HL-60/S4 treated with phorbol 12-myristate 13-acetate at 8.2 ng/mL for 4 days and 3 days (cell line): ENCODE data around the gene MYH7.
"Not testable (repeated sequence)": the region's sequence is repeated elsewhere in the genome, so short reads cannot be mapped to it uniquely, and the experiment has no call there.

Source experiments
- in situ Hi-C: fragments of 300-500 bp; cut with MboI; formaldehyde crosslinking; loops from 2 replicates; pipeline ENCODE4 v1.15.0; 2022; ENCODE audit warnings: low sequenced_read_pairs

The MYH7 gene

DNA sequence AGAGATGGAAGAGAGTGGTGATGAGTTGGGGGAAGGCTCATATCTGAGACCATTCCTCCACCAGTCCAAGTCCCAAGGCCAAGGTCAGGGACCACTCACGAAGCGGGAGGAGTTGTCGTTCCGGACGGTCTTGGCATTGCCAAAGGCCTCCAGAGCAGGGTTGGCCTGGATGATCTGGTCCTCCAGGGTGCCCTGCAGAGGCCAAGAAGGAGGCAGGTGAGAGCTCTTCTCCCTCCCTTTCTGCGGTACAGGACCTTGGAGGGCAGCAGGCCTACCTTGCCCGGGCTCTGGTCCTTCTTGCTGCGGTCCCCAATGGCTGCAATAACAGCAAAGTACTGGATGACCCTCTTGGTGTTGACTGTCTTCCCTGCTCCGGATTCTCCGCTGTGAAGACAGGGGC is 4.0 kb downstream of the MYH7 start:
- in situ Hi-C loops = no loop called here

DNA sequence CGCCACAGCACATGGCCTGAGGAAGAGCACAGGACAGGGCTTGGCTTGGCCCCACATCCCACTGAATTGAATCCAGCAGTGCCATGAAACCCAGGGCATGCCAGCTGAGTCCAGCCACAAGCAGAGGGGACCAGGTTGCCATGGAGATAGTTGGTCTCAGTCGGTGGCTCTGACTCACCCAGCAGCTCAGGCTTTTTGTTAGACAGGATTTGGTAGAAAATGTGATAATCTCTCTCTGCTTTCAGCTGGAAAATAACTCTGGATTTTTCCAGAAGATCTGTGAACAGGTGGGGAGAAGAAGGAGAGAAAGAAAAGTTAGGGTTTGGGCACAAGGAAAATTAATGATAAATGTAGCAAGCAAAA is 4.8 kb downstream of the MYH7 start:
- in situ Hi-C loops = no loop called here

DNA sequence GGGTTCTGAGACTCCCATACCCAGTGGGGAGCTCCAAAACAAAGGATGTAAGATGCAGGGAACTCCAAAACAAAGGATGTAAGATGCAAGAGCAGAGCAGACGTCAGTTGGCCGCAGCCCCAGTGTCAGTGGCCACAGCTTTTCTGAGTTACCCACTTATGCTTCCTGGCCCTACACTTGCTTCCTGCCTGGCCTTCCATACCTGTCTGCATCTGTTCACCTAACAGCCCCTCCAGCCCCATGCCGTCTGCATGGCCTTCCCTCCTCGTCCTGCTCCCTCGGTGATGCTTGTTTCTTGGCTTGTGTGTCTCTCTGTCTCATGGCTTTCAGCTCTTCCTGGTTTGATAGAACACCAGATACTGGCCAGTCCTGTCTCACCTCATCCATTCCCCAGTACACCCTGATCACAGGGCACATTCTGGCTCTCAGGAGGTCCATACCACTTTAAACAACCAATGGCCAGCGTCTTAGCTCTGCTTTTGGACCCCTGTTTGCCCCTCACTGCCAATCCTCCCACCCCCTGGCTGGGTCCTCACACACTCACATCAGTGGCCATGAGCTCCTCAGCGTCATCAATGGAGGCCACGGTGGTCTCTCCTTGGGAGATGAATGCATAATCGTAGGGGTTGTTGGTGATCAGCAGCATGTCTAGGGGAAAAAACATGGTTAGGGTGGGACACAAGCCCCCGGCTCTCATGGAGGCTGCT is 5.3 kb downstream of the MYH7 start:
- in situ Hi-C loops = no loop called here

DNA sequence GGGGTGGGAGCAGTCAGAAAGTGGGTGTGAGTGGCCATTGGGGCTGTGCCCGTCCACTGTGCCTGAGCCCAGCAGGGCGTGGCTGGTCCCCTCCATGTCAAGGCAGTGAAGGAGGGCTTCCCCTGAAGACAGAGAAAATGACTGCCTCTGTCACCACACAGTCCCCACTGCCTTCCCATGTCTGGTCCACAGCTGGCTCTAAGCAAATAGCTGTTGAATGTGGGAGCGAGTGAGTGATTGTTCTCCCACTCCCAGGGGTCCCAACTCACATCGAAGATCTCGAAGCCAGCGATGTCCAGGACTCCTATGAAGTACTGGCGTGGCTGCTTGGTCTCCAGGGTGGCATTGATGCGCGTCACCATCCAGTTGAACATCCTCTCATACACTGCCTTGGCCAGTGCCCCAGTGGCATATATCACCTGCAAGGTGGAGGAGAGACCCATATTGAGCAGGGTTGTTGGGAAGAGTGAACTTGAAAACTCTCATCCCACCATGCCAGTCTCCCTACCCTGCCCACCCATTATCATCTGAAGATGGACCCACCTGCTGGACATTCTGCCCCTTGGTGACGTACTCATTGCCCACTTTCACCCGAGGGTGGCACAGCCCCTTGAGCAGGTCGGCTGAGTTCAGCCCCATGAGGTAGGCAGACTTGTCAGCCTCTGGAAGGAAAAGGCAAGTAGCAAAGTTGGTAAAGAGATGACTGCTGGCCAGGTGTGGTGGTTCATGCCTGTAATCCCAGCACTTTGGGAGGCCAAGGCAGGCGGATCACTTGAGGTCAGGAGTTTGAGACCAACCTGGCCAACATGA is 6.6 kb downstream of the MYH7 start:
- in situ Hi-C loops = no loop called here

DNA sequence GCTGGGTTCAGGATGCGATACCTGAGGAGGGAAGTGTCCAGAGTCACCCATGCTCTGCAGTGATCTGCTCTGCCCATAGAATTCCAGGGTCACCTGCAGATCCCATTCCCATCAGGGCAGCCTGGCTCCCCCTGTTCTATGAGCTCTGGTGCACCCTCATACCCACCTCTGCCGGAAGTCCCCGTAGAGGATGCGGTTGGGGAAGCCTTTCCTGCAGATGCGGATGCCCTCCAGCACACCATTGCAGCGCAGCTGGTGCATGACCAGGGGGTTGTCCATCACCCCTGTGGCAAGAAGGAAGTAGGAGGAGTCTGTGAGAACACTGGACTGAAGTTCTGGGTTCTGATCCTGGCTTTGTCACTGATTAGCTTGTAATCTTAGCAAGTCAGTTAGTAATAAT is 9.7 kb downstream of the MYH7 start:
- in situ Hi-C loops = not testable (repeated sequence)

DNA sequence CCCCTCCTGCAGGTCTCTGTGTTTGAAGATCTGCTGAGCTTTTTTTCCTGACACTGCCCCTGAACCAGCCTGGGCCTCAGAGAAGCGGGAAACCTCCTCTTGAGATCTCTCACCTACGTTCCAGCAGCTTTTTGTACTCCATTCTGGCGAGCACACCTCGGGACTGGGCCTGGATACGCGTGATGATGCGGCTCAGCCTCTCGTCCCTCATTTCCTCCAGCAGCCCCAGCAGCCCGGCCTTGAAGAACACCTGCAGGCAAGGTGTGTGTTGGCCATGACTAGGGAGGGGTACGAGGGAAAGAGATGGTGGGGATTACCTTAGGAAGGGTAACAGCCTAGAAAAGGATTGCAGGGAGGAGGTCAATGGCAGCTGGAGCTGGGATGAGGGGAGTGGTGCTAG is 10.3 kb downstream of the MYH7 start:
- in situ Hi-C loops = no loop called here

GRCh38 chr14:23423657-23424056 is 11.8 kb downstream of the MYH7 start:
- in situ Hi-C loops = no loop called here

DNA sequence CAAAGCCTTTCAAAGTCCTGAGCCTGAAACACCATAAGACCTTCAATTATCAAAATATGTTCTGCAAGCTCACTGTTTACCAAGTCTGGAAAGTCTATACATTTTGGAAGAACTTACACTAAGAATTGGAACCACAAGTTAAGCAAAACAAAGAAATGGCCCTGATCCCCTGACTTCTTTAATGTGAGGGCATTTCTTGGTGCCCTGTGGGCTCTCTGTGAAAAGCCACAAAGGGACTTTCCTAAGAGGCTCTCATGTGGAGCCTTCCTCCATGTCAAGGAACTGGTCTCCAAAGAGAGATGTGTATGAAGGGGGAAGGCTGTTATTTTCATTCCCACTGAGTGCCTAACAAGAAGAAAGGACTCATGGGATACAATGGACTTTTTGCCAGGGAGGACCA is 13.9 kb downstream of the MYH7 start:
- in situ Hi-C loops = no loop called here

- in situ Hi-C loops = not testable (repeated sequence)
Observed at GRCh38 chr14:23419646-23420045, 15.8 kb downstream of the MYH7 start.

GRCh38 chr14:23418021-23418420 is 17.4 kb downstream of the MYH7 start:
- in situ Hi-C loops = no loop called here

DNA sequence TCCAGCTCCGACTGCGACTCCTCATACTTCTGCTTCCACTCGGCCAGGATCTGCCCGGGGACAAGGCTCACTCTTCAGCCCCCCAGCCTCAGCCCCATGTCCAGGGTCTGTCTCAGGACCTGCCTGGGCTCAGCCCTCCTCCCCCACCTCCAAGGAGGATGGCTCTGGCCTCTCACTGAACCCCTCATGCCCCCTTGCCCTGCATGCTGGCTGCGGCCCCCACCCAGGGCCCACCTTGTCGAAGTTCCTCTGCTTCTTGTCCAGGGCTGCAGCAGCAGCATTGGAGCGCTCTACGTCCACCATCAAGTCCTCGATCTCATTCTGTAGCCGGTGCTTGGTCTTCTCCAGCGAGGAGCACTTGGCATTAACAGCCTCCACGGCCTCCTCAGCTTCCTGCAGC is 18.2 kb downstream of the MYH7 start:
- in situ Hi-C loops = not testable (repeated sequence)

GRCh38 chr14:23416801-23417200 is 18.7 kb downstream of the MYH7 start:
- in situ Hi-C loops = no loop called here

GRCh38 chr14:23415821-23416778 is 19.4 kb downstream of the MYH7 start:
- in situ Hi-C loops = no loop called here

DNA sequence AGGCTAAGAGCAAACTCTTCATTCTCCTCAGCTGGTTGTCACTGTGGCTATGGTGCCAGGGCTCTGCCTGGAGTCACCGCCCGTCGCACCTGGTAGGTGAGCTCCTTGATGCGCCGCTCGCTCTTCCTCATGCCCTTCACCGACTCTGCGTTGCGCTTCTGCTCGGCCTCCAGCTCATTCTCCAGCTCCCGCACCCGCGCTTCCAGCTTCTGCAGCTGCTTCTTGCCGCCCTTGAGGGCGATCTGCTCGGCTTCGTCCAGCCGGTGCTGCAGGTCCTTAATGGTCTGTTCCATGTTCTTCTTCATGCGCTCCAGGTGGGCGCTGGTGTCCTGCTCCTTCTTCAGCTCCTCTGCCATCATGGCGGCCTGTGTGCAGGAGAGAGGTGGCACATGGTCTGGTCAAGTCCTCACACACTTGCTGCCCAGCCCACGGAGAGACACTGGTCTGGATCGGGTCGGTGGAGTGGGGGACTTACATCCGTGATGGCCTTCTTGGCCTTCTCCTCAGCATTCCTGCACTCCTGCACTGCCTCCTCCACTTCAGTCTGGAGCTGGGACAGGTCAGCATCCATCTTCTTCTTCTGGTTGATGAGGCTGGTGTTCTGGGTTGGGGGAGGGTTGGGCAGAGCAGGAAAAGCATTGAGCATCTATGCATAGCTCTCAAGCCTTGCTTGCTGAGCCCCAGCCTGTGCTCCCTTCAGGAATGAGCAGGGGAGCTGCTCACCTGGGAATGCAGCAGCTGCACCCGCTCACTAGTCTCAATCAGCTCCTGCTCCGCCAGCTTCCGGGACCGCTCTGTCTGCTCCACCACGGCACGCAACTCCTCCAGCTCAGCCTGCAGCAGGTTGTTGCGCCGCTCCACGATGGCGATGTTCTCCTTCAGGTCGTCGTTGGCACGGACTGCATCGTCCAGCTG is 20.3 kb downstream of the MYH7 start:
- in situ Hi-C loops = no loop called here

DNA sequence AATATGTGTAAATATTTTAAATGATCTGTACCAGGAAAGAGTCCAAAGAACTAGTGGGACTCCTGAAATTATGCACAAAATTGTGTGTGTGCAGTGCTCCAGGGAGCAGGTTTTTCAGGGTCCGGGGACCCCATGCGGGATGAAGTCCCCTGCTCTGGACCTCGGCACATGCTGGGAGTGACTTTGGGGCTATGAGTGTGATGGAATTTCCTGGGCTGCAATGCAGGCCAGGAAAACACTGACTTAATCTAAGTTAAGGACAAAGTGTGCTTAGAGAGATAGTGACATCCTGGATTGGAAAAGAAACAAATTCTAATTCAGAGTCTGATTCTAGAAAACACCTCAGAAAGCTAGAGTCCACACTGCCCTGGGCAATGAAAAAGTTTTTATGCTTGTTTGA is 21.2 kb downstream of the MYH7 start:
- in situ Hi-C loops = no loop called here

DNA sequence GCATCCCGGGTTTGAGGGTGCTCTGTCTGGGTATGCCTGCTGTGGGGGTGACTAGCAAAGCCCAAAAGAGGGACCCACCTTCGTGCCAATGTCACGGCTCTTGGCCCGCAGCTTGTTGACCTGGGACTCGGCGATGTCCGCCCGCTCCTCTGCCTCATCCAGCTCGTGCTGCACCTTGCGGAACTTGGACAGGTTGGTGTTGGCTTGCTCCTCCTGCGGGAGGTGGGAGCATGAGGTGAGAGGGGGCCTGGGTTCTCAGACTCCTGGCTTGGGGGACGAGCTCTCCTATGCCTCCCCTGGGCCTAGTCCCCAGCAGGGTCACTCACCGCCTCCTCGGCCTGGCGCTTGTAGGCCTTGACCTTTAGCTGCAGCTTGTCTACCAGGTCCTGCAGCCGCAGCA is 21.8 kb downstream of the MYH7 start:
- in situ Hi-C loops = no loop called here

GRCh38 chr14:23411563-23412525 is 23.6 kb downstream of the MYH7 start:
- in situ Hi-C loops = no loop called here

- in situ Hi-C loops = no loop called here
Observed at GRCh38 chr14:23409966-23410635, 25.4 kb downstream of the MYH7 start.

DNA sequence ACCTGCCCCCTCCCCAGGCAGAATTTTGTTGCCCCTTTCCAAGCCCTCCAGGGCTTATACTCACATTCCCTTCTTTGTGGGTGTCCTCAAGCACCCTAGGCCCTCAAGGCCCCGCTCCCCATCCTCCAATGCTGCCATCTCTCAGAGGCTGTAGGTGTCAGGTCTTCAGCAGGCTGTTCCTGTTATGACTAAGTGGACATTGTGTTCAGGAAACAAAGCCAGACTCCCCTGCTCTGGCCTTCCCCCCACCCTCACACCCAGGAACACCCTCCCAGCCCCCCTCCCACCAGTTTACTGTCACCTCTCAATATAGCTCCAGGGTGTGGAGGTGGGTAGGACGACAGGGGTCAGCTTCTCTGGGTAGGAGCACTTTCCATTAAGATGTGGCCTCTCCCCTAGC is 26.0 kb downstream of the MYH7 start:
- in situ Hi-C loops = no loop called here
